Testis (tissue), 3 donors: ENCODE results near the gene GHRHR. TPM values are rescaled to one million over a fixed set of nuclear protein-coding genes. Genes with fewer than 3 reads are reported as not detected.

Experiments used
- DNase-seq: peaks from one replicate; pipeline ENCODE4 v3.0.0-alpha.2; 2019
- H3K27ac ChIP-seq, 2 donors: fragments of 200-600 bp; sonication (generic); one replicate each; pipeline ENCODE4 v1.5.1; 2019
- H3K27me3 ChIP-seq: fragments of 200-600 bp; sonication (generic); one replicate; pipeline ENCODE4 v1.5.1; 2019
- H3K36me3 ChIP-seq: fragments of 200-600 bp; sonication (generic); one replicate; pipeline ENCODE4 v1.5.1; 2017; ENCODE audit warnings: low read depth; ENCODE audit errors: missing control alignments
- H3K4me1 ChIP-seq: fragments of 200-600 bp; sonication (generic); one replicate; pipeline ENCODE4 v1.5.1; 2019
- H3K4me3 ChIP-seq, 2 donors: fragments of 200-600 bp; sonication (generic); one replicate each; pipeline ENCODE4 v1.5.1; 2017 to 2019
- H3K9me3 ChIP-seq: fragments of 200-600 bp; sonication (generic); one replicate; pipeline ENCODE4 v1.5.1; 2017
- CTCF ChIP-seq, 3 experiments: fragments of 450-650 bp in 2 of 3; fragments of 200-600 bp in 1 of 3; sonication (generic) in 1 of 3; IDR thresholded peaks; one replicate each; pipeline ENCODE4 v1.5.1; 2016 to 2019; ENCODE audit warnings: antibody characterized with exemption in 3 of 3, mild to moderate bottlenecking in 2 of 3, moderate library complexity in 1 of 3
- POLR2A ChIP-seq: fragments of 450-650 bp; IDR thresholded peaks from one replicate; pipeline ENCODE4 v1.6.1; 2017; ENCODE audit warnings: antibody characterized with exemption, mild to moderate bottlenecking, moderate library complexity
- WGBS, 2 donors: methylation state at CpG; one replicate each; pipeline ENCODE4 v1.1.5; 2018; 5-methylcytosine and 5-hydroxymethylcytosine counted together
- intact Hi-C: fragments of 100-400 bp; cut with DNase I; formaldehyde crosslinking; loops from one replicate; pipeline ENCODE4 v1.15.1; 2023; ENCODE audit warnings: low total_unique reads
- polyA plus RNA-seq: library from polyadenylated mRNA; stranded (reverse); fragments of 350-450 nt; fragmentation: Illumina TruSeq; extraction: RNeasy Lipid Tissue Mini Kit (QIAGEN cat#74804); gene quantifications from one replicate; pipeline ENCODE4 v1.2.3, GENCODE V29; 2014; ENCODE audit warnings: low read depth, low replicate concordance; ENCODE audit not compliant: insufficient read depth
- total RNA-seq, 2 donors: library from RNA; depleted of rRNA; stranded (reverse); fragments of >200 nt; gene quantifications; one replicate each; pipeline ENCODE4 v1.2.3, GENCODE V29; 2016

GHRHR gene
- total and polyA plus RNA-seq, 3 donors from 2014 or later = 1.4 to 3.6 (median 2.1) TPM

GRCh38 chr7:30977896-30978564 lies 14.3 kb downstream of the GHRHR start:
- no peaks in the 10 kb centered on the region for H3K4me1 ChIP-seq
- intact Hi-C loops = loop anchor here (10.0 kb wide), 2 partner anchors 173 to 243 kb away; no protein-coding TSS in a partner anchor
- DNase-seq = peak; percentile 68
- no peaks in the 10 kb centered on the region for H3K9me3 ChIP-seq
- H3K36me3 ChIP-seq = no peaks in the 10 kb centered on the region
- TF ChIP-seq CTCF (IDR thresholded peaks at IDR 0.05) (peak in 1 of 3 experiments; percentile 28), POLR2A (no peak)
- H3K4me3 ChIP-seq = no peak overlapping the region
- WGBS, 2 donors = 59 to 61% methylated on average over 9 of the region's 9 CpGs
- H3K27me3 ChIP-seq = no peaks in the 10 kb centered on the region
- H3K27ac ChIP-seq = no peak overlapping the region

- Histone ChIP-seq H3K4me1 (no peaks in the 10 kb centered on the region), H3K27me3 (no peaks in the 10 kb centered on the region), H3K27ac (no peak overlapping the region), H3K9me3 (no peaks in the 10 kb centered on the region), H3K36me3 (no peaks in the 10 kb centered on the region), H3K4me3 (no peak overlapping the region)
- intact Hi-C loops = loop anchor here (10.0 kb wide), 2 partner anchors 174 to 244 kb away; no protein-coding TSS in a partner anchor
- no peak for DNase-seq
- 80 to 85% methylated on average over 4 to 11 of the region's 11 CpGs for WGBS, 2 donors
- TF ChIP-seq CTCF (IDR thresholded peaks at IDR 0.05) (no peak), POLR2A (no peak)
Measured at GRCh38 chr7:30979027-30979426, 15.3 kb downstream of the GHRHR start.

- TF ChIP-seq CTCF (IDR thresholded peaks at IDR 0.05) (no peak), POLR2A (no peak)
- Histone ChIP-seq H3K4me3 (no peak overlapping the region), H3K27ac (no peak overlapping the region), H3K9me3 (no peaks in the 10 kb centered on the region), H3K36me3 (no peaks in the 10 kb centered on the region), H3K4me1 (no peaks in the 10 kb centered on the region), H3K27me3 (no peaks in the 10 kb centered on the region)
- intact Hi-C loops = loop anchor here (5.0 kb wide), 1 partner anchor 142 kb away; no protein-coding TSS in a partner anchor
- DNase-seq = no peak
- WGBS, 2 donors = 78 to 81% methylated on average over 7 of the region's 7 CpGs
Measured at GRCh38 chr7:30980194-30980593, 16.4 kb downstream of the GHRHR start.

- intact Hi-C loops = loop anchor here (5.0 kb wide), 1 partner anchor 142 kb away; no protein-coding TSS in a partner anchor
- TF ChIP-seq POLR2A (no peak), CTCF (IDR thresholded peaks at IDR 0.05) (no peak)
- Histone ChIP-seq H3K36me3 (no peaks in the 10 kb centered on the region), H3K4me3 (no peak overlapping the region), H3K27me3 (no peaks in the 10 kb centered on the region), H3K9me3 (no peaks in the 10 kb centered on the region), H3K4me1 (no peaks in the 10 kb centered on the region), H3K27ac (no peak overlapping the region)
- no peak for DNase-seq
- WGBS, 2 donors = 92 to 95% methylated on average over 3 to 5 of the region's 5 CpGs
Measured at GRCh38 chr7:30980751-30981150, 17.0 kb downstream of the GHRHR start.
